Measurements from ENCODE around the gene FHDC1. TPM values are rescaled to one million over a fixed set of nuclear protein-coding genes. Genes with fewer than 3 reads are reported as not detected.
A peak's percentile ranks its signal among the peaks of the same experiment; 100 is the strongest.

FHDC1 gene
- total RNA-seq, 4 donors from 2014 or later = 4.6 to 40.4 (median 15.5) TPM

DNA sequence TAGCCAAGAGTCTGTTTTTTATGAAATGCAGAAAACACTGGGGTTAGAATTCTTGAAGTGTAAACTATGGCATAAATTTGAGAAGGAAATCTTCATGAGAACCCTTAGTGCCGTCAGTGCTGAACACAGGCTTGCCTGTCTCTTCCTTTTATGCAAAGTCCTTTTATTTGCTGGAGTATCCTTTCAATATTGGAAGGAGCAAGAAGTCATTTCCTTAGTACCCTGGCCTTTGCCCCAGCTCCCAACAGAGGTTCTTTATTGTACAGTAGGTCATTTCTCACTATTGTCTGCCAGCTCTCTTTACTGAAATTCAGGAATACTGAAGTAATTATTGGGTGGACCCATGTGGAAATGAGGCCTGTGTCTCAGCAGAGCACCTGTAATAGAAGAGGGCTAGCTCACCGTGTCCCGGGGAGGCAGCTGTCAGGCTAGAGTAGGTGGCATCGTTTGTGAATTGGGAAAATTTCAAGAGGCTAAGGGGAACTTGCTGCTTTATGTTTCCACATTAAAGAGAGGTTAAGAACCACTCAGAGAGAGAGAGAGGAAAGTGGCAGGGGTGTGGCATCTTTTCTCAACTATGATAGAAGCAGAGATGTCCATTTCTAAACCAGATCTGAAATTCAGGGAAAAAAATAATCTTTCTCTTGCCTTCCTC lies 8.7 kb downstream of the FHDC1 start:
- in situ Hi-C loops (cut with MboI; ENCODE audit: low pct_ligation_motif_present in 1 of 4, low pct_unique_long_range_greater_than_20kb in 1 of 4, low sequenced_read_pairs in 3 of 4) = no loop called here
- 45 to 50% methylated on average over 4 of the region's 4 CpGs for WGBS, 2 donors (ENCODE audit: low coverage in 1 of 2)
- Histone ChIP-seq H3K4me1 (peaks cover 0 to 22% (median 16%) of the 10 kb centered on the region in 4 donors), H3K9me3 (no peaks in the 10 kb centered on the region), H3K27me3 (peaks cover under 1% of the 10 kb centered on the region), H3K4me3 (no peak overlapping the region), H3K27ac (peak overlapping the region; percentile 49 to 73 (median 62)), H3K36me3 (no peaks in the 10 kb centered on the region)
- DNase-seq = peak; percentile 24
- TF ChIP-seq POLR2AphosphoS5 (IDR thresholded peaks at IDR 0.05) = no peak
- TF ChIP-seq, protein P1, sequence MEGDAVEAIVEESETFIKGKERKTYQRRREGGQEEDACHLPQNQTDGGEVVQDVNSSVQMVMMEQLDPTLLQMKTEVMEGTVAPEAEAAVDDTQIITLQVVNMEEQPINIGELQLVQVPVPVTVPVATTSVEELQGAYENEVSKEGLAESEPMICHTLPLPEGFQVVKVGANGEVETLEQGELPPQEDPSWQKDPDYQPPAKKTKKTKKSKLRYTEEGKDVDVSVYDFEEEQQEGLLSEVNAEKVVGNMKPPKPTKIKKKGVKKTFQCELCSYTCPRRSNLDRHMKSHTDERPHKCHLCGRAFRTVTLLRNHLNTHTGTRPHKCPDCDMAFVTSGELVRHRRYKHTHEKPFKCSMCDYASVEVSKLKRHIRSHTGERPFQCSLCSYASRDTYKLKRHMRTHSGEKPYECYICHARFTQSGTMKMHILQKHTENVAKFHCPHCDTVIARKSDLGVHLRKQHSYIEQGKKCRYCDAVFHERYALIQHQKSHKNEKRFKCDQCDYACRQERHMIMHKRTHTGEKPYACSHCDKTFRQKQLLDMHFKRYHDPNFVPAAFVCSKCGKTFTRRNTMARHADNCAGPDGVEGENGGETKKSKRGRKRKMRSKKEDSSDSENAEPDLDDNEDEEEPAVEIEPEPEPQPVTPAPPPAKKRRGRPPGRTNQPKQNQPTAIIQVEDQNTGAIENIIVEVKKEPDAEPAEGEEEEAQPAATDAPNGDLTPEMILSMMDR (IDR thresholded peaks at IDR 0.05) = no peak
- no peak for TF ChIP-seq POLR2A (IDR thresholded peaks at IDR 0.05)
- TF ChIP-seq EP300 (IDR thresholded peaks at IDR 0.05; ENCODE audit: low read depth) = no peak
- intact Hi-C loops (cut with DNase I; ENCODE audit: low total_unique reads) = no loop called here

DNA sequence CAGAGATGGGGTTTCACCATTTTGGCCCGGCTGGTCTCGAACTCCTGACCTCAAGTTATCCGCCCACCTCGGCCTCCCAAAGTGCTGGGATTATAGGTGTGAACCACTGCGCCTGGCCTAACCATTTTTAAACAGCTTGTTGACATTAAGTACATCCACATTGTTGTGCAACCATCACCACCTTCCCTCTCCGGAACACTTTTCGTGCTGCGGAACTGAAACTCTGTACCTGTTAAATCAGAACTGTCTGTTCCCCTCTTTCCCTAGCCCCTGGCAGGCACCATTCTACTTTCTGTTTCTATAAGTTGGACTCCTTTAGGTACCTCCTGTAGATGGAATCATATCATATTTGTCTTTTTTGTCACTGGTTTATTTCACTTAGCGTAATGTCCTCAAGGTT lies 9.5 kb downstream of the FHDC1 start:
- 77 to 84% methylated on average over 8 to 9 of the region's 9 CpGs for WGBS, 2 donors (ENCODE audit: low coverage in 1 of 2)
- Histone ChIP-seq H3K27me3 (no peaks in the 10 kb centered on the region), H3K4me3 (no peak overlapping the region), H3K27ac (no peak overlapping the region), H3K4me1 (peaks cover 0 to 31% (median 22%) of the 10 kb centered on the region in 4 donors), H3K9me3 (no peaks in the 10 kb centered on the region), H3K36me3 (no peaks in the 10 kb centered on the region)
- TF ChIP-seq POLR2A (IDR thresholded peaks at IDR 0.05) = no peak
- no peak for TF ChIP-seq POLR2AphosphoS5 (IDR thresholded peaks at IDR 0.05)
- TF ChIP-seq, protein P1 (IDR thresholded peaks at IDR 0.05) = no peak
- TF ChIP-seq EP300 (IDR thresholded peaks at IDR 0.05; ENCODE audit: low read depth) = no peak
- intact Hi-C loops (cut with DNase I; ENCODE audit: low total_unique reads) (no loop called here), in situ Hi-C loops (cut with MboI; ENCODE audit: low pct_ligation_motif_present in 1 of 4, low pct_unique_long_range_greater_than_20kb in 1 of 4, low sequenced_read_pairs in 3 of 4) (no loop called here)
- DNase-seq = no peak

DNA sequence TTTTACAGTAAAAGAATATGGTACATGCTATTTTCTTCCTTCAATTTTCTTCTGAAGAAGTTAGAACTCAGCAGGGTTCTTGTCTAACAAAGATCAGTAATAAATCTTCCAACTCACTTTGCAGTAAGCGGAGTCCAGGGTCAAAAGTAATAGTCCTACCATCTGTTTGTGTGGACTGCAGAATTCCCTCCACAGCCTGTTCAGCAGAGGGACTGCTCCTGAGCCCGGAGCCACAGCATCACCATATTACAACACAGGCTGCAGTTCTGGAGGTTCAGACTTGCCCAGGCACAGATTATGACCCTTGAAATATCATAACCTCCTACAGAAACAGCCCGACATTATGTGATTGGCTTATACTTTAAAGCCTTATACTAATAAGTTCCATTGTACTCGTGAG lies 10.3 kb downstream of the FHDC1 start:
- no peaks in the 10 kb centered on the region for H3K36me3 ChIP-seq
- H3K4me3 ChIP-seq = no peak overlapping the region
- TF ChIP-seq EP300 (IDR thresholded peaks at IDR 0.05; ENCODE audit: low read depth) (no peak), POLR2A (IDR thresholded peaks at IDR 0.05) (no peak), POLR2AphosphoS5 (IDR thresholded peaks at IDR 0.05) (no peak)
- TF ChIP-seq, protein P1 (IDR thresholded peaks at IDR 0.05) = no peak
- 54 to 60% methylated on average over 4 of the region's 4 CpGs for WGBS, 2 donors (ENCODE audit: low coverage in 1 of 2)
- no peaks in the 10 kb centered on the region for H3K27me3 ChIP-seq
- peaks cover 0 to 39% (median 24%) of the 10 kb centered on the region in 4 donors for H3K4me1 ChIP-seq
- in situ Hi-C loops (cut with MboI; ENCODE audit: low pct_ligation_motif_present in 1 of 4, low pct_unique_long_range_greater_than_20kb in 1 of 4, low sequenced_read_pairs in 3 of 4) (no loop called here), intact Hi-C loops (cut with DNase I; ENCODE audit: low total_unique reads) (no loop called here)
- no peak for DNase-seq
- H3K27ac ChIP-seq = no peak overlapping the region
- H3K9me3 ChIP-seq = no peaks in the 10 kb centered on the region

DNA sequence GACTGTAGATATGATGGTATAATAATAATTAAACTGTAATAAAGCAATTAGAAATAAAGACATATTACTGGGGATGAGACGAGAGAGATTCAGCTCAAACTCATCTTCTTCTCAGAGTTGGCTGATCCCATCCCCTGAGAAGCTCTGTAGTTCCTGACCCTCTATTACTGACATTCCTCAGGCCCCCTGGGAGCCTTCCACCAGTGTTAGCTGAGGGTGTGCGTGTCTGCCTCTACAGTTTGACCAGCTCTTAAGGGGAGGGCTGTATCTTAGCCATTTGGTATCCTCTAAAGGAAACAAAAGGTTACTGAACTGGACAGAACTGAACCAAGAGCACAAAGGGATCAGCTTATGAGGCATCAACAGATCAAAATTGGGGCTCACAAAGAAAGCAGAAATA lies 11.2 kb downstream of the FHDC1 start:
- 44 to 83% methylated on average over 2 of the region's 2 CpGs for WGBS, 2 donors (ENCODE audit: low coverage in 1 of 2)
- Histone ChIP-seq H3K36me3 (no peaks in the 10 kb centered on the region), H3K4me1 (peaks cover 0 to 47% (median 24%) of the 10 kb centered on the region in 4 donors), H3K27ac (no peak overlapping the region), H3K4me3 (no peak overlapping the region), H3K27me3 (no peaks in the 10 kb centered on the region), H3K9me3 (no peaks in the 10 kb centered on the region)
- in situ Hi-C loops (cut with MboI; ENCODE audit: low pct_ligation_motif_present in 1 of 4, low pct_unique_long_range_greater_than_20kb in 1 of 4, low sequenced_read_pairs in 3 of 4) = no loop called here
- intact Hi-C loops (cut with DNase I; ENCODE audit: low total_unique reads) = no loop called here
- DNase-seq = no peak
- TF ChIP-seq POLR2AphosphoS5 (IDR thresholded peaks at IDR 0.05) (no peak), POLR2A (IDR thresholded peaks at IDR 0.05) (no peak), EP300 (IDR thresholded peaks at IDR 0.05; ENCODE audit: low read depth) (no peak)
- TF ChIP-seq, protein P1 (IDR thresholded peaks at IDR 0.05) = no peak

All from transverse colon (tissue), 4 donors.